Measurements from ENCODE around the gene TRIM22.

TRIM22 gene

GRCh38 chr11:5736396-5736795 is 46.8 kb downstream of the TRIM22 start, which contains the start of gene OR56B1:
TSS of gene OR56B1 (plus strand) at chr11:5736448. CDS start at chr11:5736517, 69 bp downstream.
- H3K27ac ChIP-seq (ENCODE audit: low read length): no peak within 1 kb of the TSS
- peaks cover 11% of the 10 kb centered on the region; the same call in 1 of the 2 replicates for H3K27me3 ChIP-seq (ENCODE audit: low read depth, low read length)
- no peak within 1 kb of the TSS for H2AFZ ChIP-seq (ENCODE audit: low read depth, low read length)
- no peaks in the 10 kb centered on the region for H3K9me3 ChIP-seq (ENCODE audit: insufficient read depth, low read length)
- no peak for TF ChIP-seq EZH2phosphoT487 (IDR thresholded peaks at IDR 0.05; ENCODE audit: low read depth)
- H3K9ac ChIP-seq (ENCODE audit: low read length): no peak within 1 kb of the TSS
- H3K4me1 ChIP-seq (ENCODE audit: low read length): no peaks in the 10 kb centered on the region
- H3K4me3 ChIP-seq (ENCODE audit: low read length): no peak within 1 kb of the TSS
- no peaks in the 10 kb centered on the region for H3K79me2 ChIP-seq (ENCODE audit: low read length)
- no peaks in the 10 kb centered on the region for H4K20me1 ChIP-seq (ENCODE audit: insufficient read depth, low read length)
- H3K4me2 ChIP-seq (ENCODE audit: low read length): no peak within 1 kb of the TSS
- no peaks in the 10 kb centered on the region for H3K36me3 ChIP-seq (replicated peaks; ENCODE audit: low read depth, low read length)

- Histone ChIP-seq H3K79me2 (ENCODE audit: low read length) (no peaks in the 10 kb centered on the region), H3K36me3 (replicated peaks; ENCODE audit: low read depth, low read length) (no peaks in the 10 kb centered on the region), H3K27ac (ENCODE audit: low read length) (no peak overlapping the region), H4K20me1 (ENCODE audit: insufficient read depth, low read length) (no peaks in the 10 kb centered on the region), H3K4me3 (ENCODE audit: low read length) (no peak overlapping the region), H3K4me1 (ENCODE audit: low read length) (no peaks in the 10 kb centered on the region), H2AFZ (ENCODE audit: low read depth, low read length) (no peak overlapping the region), H3K27me3 (ENCODE audit: low read depth, low read length) (peaks cover 8% of the 10 kb centered on the region; the same call in 1 of the 2 replicates), H3K9me3 (ENCODE audit: insufficient read depth, low read length) (no peaks in the 10 kb centered on the region), H3K4me2 (ENCODE audit: low read length) (no peak overlapping the region), H3K9ac (ENCODE audit: low read length) (no peak overlapping the region)
- TF ChIP-seq EZH2phosphoT487 (IDR thresholded peaks at IDR 0.05; ENCODE audit: low read depth) (no peak), CTCF (IDR thresholded peaks at IDR 0.05; ENCODE audit: low read depth, low read length) (no peak)
Observed at GRCh38 chr11:5737091-5737490, 47.5 kb downstream of the TRIM22 start.

- peaks cover 7% of the 10 kb centered on the region; the same call in 1 of the 2 replicates for H3K27me3 ChIP-seq (ENCODE audit: low read depth, low read length)
- no peaks in the 10 kb centered on the region for H3K9me3 ChIP-seq (ENCODE audit: insufficient read depth, low read length)
- H3K4me3 ChIP-seq (ENCODE audit: low read length): no peak overlapping the region
- no peak overlapping the region for H2AFZ ChIP-seq (ENCODE audit: low read depth, low read length)
- H3K9ac ChIP-seq (ENCODE audit: low read length): no peak overlapping the region
- no peak overlapping the region for H3K27ac ChIP-seq (ENCODE audit: low read length)
- no peaks in the 10 kb centered on the region for H3K79me2 ChIP-seq (ENCODE audit: low read length)
- TF ChIP-seq EZH2phosphoT487 (IDR thresholded peaks at IDR 0.05; ENCODE audit: low read depth) (no peak), CTCF (IDR thresholded peaks at IDR 0.05; ENCODE audit: low read depth, low read length) (no peak)
- H3K36me3 ChIP-seq (replicated peaks; ENCODE audit: low read depth, low read length): no peaks in the 10 kb centered on the region
- no peaks in the 10 kb centered on the region for H3K4me1 ChIP-seq (ENCODE audit: low read length)
- no peaks in the 10 kb centered on the region for H4K20me1 ChIP-seq (ENCODE audit: insufficient read depth, low read length)
- H3K4me2 ChIP-seq (ENCODE audit: low read length): no peak overlapping the region
Observed at GRCh38 chr11:5737670-5738392, 48.2 kb downstream of the TRIM22 start.

- H3K4me3 ChIP-seq (ENCODE audit: low read length): no peak overlapping the region
- H3K36me3 ChIP-seq (replicated peaks; ENCODE audit: low read depth, low read length): no peaks in the 10 kb centered on the region
- H3K79me2 ChIP-seq (ENCODE audit: low read length): no peaks in the 10 kb centered on the region
- H3K4me1 ChIP-seq (ENCODE audit: low read length): no peaks in the 10 kb centered on the region
- no peak overlapping the region for H3K4me2 ChIP-seq (ENCODE audit: low read length)
- no peak overlapping the region for H2AFZ ChIP-seq (ENCODE audit: low read depth, low read length)
- no peak overlapping the region for H3K27ac ChIP-seq (ENCODE audit: low read length)
- H4K20me1 ChIP-seq (ENCODE audit: insufficient read depth, low read length): no peaks in the 10 kb centered on the region
- H3K9me3 ChIP-seq (ENCODE audit: insufficient read depth, low read length): no peaks in the 10 kb centered on the region
- peaks cover 7% of the 10 kb centered on the region; the same call in 1 of the 2 replicates for H3K27me3 ChIP-seq (ENCODE audit: low read depth, low read length)
- H3K9ac ChIP-seq (ENCODE audit: low read length): no peak overlapping the region
- no peak for TF ChIP-seq EZH2phosphoT487 (IDR thresholded peaks at IDR 0.05; ENCODE audit: low read depth)
- TF ChIP-seq CTCF (IDR thresholded peaks at IDR 0.05; ENCODE audit: low read depth, low read length): no peak
Observed at GRCh38 chr11:5738431-5738830, 48.8 kb downstream of the TRIM22 start.
